K562 (cell line): ENCODE measurements around the gene MGRN1. TPM values are rescaled to one million over a fixed set of nuclear protein-coding genes. Genes with fewer than 3 reads are reported as not detected.

Experiments used
- ATAC-seq: fragments of 200-7000 bp; cut with Tn5 transposase; 3 replicates; pipeline ENCODE4 v1.9.1; 2020; ENCODE audit warnings: moderate library complexity
- Bru-seq: library from RNA; stranded (reverse); fragments of 400-500 nt; gene quantifications from one replicate; lab custom pipeline; 2021; lab: Mats Ljungman, UMichigan
- BruChase-seq, 2 experiments: library from RNA; stranded (reverse); fragments of 400-500 nt; gene quantifications; one replicate each; lab custom pipeline; 2021; lab: Mats Ljungman, UMichigan
- BruUV-seq: library from RNA; stranded (reverse); fragments of 400-500 nt; replicated peaks from 2 replicates; lab custom pipeline; 2021; lab: Mats Ljungman, UMichigan
- CTCF ChIA-PET: fragments of 300-600 bp; formaldehyde crosslinking; extraction: SDS; loops from one replicate; lab custom pipeline; 2021; ENCODE audit warnings: low intra/inter-chr PET ratio; lab: Yijun Ruan, JAX
- POLR2A ChIA-PET: fragments of 300-600, 350-650 bp; sonication (Branson Sonifier 250); formaldehyde crosslinking; extraction: SDS; loops from one replicate; lab custom pipeline; 2021; ENCODE audit warnings: antibody characterized with exemption, inconsistent platforms; lab: Yijun Ruan, JAX
- DNase-seq, 4 experiments: peaks; one replicate each; pipeline versions ENCODE4 v3.0.0 to v3.0.0-alpha.2; 2011 to 2018; ENCODE audit warnings: low spot score in 3 of 4, mixed read lengths in 3 of 4; ENCODE audit errors: extremely low read depth in 1 of 4
- FAIRE-seq: peaks from 2 replicates; lab custom pipeline; 2011; peaks lifted over from hg19 to GRCh38; lab: Jason Lieb, UNC
- H2AFZ ChIP-seq: 2 replicates; pipeline ENCODE4 v1.6.0; 2011; ENCODE audit warnings: low read depth, low read length, control low read depth, inconsistent platforms
- H3K27ac ChIP-seq: fragments of 200-600 bp; 3 replicates; pipeline ENCODE4 v1.8.0; 2011; ENCODE audit warnings: low read depth, mild to moderate bottlenecking, control low read depth, inconsistent platforms, low read length, moderate library complexity, mixed read lengths; ENCODE audit errors: extremely low read depth
- H3K27me3 ChIP-seq, 2 experiments: fragments of 300-600 bp in 1 of 2; 2 replicates in 1 of 2; 3 replicates in 1 of 2; pipeline versions ENCODE4 v1.6.0 to v1.8.0; 2011; ENCODE audit warnings: inconsistent platforms in 2 of 2, low read length in 2 of 2, mild to moderate bottlenecking in 1 of 2, mixed read lengths in 1 of 2, moderate library complexity in 1 of 2; ENCODE audit not compliant: control insufficient read depth in 2 of 2, insufficient read depth in 2 of 2
- H3K36me3 ChIP-seq: fragments of 300-600 bp; 3 replicates; pipeline ENCODE4 v1.8.0; 2011; ENCODE audit warnings: mild to moderate bottlenecking, low read length, inconsistent platforms; ENCODE audit not compliant: control insufficient read depth, insufficient read depth
- H3K4me1 ChIP-seq, 2 experiments: fragments of 200-600 bp in 1 of 2; replicated peaks in 1 of 2; 2 replicates in 1 of 2; 3 replicates in 1 of 2; pipeline versions ENCODE4 v1.5.1 to v1.8.0; 2011; ENCODE audit warnings: inconsistent platforms in 2 of 2, low read length in 2 of 2, mild to moderate bottlenecking in 1 of 2, mixed read lengths in 1 of 2, moderate library complexity in 1 of 2; ENCODE audit not compliant: control insufficient read depth in 2 of 2, insufficient read depth in 2 of 2
- H3K4me2 ChIP-seq: 2 replicates; pipeline ENCODE4 v1.6.1; 2011; ENCODE audit warnings: low read length, control low read depth, inconsistent platforms, mixed read lengths; ENCODE audit not compliant: insufficient read depth
- H3K4me3 ChIP-seq: fragments of 200-600 bp; sonication (generic), shearing (Covaris generic); 2 replicates; pipeline ENCODE4 v1.5.1; 2016; ENCODE audit warnings: control low read depth, inconsistent platforms
- H3K79me2 ChIP-seq: fragments of 200-600 bp; 3 replicates; pipeline ENCODE4 v1.8.0; 2011; ENCODE audit warnings: low read length, inconsistent platforms; ENCODE audit not compliant: control insufficient read depth, insufficient read depth
- H3K9ac ChIP-seq, 2 experiments: 2 replicates each; pipeline versions ENCODE4 v1.6.0 to v1.6.1; 2011; ENCODE audit warnings: low read depth in 2 of 2, low read length in 2 of 2, control low read depth in 1 of 2, inconsistent platforms in 1 of 2, mild to moderate bottlenecking in 1 of 2, mixed read lengths in 1 of 2; ENCODE audit not compliant: insufficient read depth in 1 of 2
- H3K9me1 ChIP-seq: one replicate; pipeline ENCODE4 v1.6.0; 2011; ENCODE audit warnings: inconsistent platforms, mild to moderate bottlenecking, low read length, moderate library complexity; ENCODE audit not compliant: control insufficient read depth, insufficient read depth
- H3K9me3 ChIP-seq: replicated peaks from 2 replicates; pipeline ENCODE4 v1.5.1; 2011; ENCODE audit warnings: low read depth, low read length, inconsistent platforms; ENCODE audit not compliant: control insufficient read depth, insufficient read depth
- H4K20me1 ChIP-seq: replicated peaks from 2 replicates; pipeline ENCODE4 v1.6.1; 2011; ENCODE audit warnings: low read length, inconsistent platforms, mixed read lengths; ENCODE audit not compliant: control insufficient read depth, insufficient read depth
- COPS2 ChIP-seq: fragments of 450-650 bp; conservative IDR thresholded peaks from 2 replicates; pipeline ENCODE4 v1.6.1; 2016; ENCODE audit warnings: mild to moderate bottlenecking, moderate library complexity
- EGR1 ChIP-seq: fragments of 450-650 bp; conservative IDR thresholded peaks from 2 replicates; pipeline ENCODE4 v1.6.1; 2017; ENCODE audit warnings: mild to moderate bottlenecking
- FOSL1 ChIP-seq: fragments of 200-800 bp; sonication (Bioruptor generic); conservative IDR thresholded peaks from 2 replicates; pipeline ENCODE4 v1.6.1; 2016; ENCODE audit warnings: missing genetic modification characterization, missing compliant biosample characterization
- HES1 ChIP-seq: fragments of 450-650 bp; IDR thresholded peaks from 2 replicates; pipeline ENCODE4 v1.6.1; 2016; ENCODE audit warnings: low read depth, mild to moderate bottlenecking, moderate library complexity
- HOXB6 ChIP-seq: fragments of 250-450 bp; sonication (Bioruptor Pico); IDR thresholded peaks from 2 replicates; pipeline ENCODE4 v1.5.1; 2022; ENCODE audit warnings: mild to moderate bottlenecking, borderline replicate concordance
- JUN ChIP-seq, 2 experiments: sonication (generic) in 1 of 2; formaldehyde crosslinking in 1 of 2; IDR thresholded peaks; 2 replicates each; pipeline versions ENCODE4 v1.6.1 to v1.8.0; 2012 to 2022; ENCODE audit warnings: borderline replicate concordance in 2 of 2, mild to moderate bottlenecking in 2 of 2, improper control_type of control experiment in 1 of 2, low read depth in 1 of 2, low read length in 1 of 2, missing genetic modification reagents in 1 of 2
- MAFG ChIP-seq: fragments of 450-650 bp; conservative IDR thresholded peaks from 2 replicates; pipeline ENCODE4 v1.6.1; 2016; ENCODE audit warnings: missing genetic modification characterization, missing compliant biosample characterization
- PML ChIP-seq: IDR thresholded peaks from 2 replicates; pipeline ENCODE4 v1.6.1; 2012; ENCODE audit warnings: low read length, inconsistent platforms
- RBM17 ChIP-seq: fragments of 200-400 bp; formaldehyde crosslinking; IDR thresholded peaks from 2 replicates; pipeline ENCODE4 v1.6.1; 2017; ENCODE audit warnings: low read depth, mild to moderate bottlenecking, low read length, borderline replicate concordance
- SMARCB1 ChIP-seq: IDR thresholded peaks from 2 replicates; pipeline ENCODE4 v1.6.1; 2011; ENCODE audit warnings: improper control_type of control experiment, low read depth; ENCODE audit not compliant: insufficient read length
- SMC3 ChIP-seq: conservative IDR thresholded peaks from 2 replicates; pipeline ENCODE4 v1.6.1; 2011; ENCODE audit warnings: low read depth, low read length, improper control_type of control experiment; ENCODE audit not compliant: insufficient read depth
- TAF9B ChIP-seq: fragments of 450-650 bp; IDR thresholded peaks from 2 replicates; pipeline ENCODE4 v1.6.1; 2018; ENCODE audit warnings: mild to moderate bottlenecking; ENCODE audit not compliant: partially characterized antibody
- TFAP4 ChIP-seq: sonication (generic); formaldehyde crosslinking; IDR thresholded peaks from 2 replicates; pipeline ENCODE4 v1.8.0; 2022; ENCODE audit warnings: missing genetic modification reagents, mild to moderate bottlenecking, moderate library complexity, borderline replicate concordance
- TRIM28 ChIP-seq: fragments of 450-650 bp; IDR thresholded peaks from 2 replicates; pipeline ENCODE4 v1.6.1; 2017
- WGBS: fragments of 100-300 bp; shearing (Covaris generic); methylation state at CpG from one replicate; pipeline ENCODE4 v1.1.6; 2016; ENCODE audit warnings: low coverage, mixed read lengths; ENCODE audit not compliant: insufficient coverage; ENCODE audit errors: missing lambda C conversion rate; 5-methylcytosine and 5-hydroxymethylcytosine counted together
- in situ Hi-C: fragments of 300-500 bp; cut with MboI; formaldehyde crosslinking; loops from 4 replicates; pipeline ENCODE4 v1.15.0; 2018; ENCODE audit warnings: inconsistent platforms, mixed read lengths
- intact Hi-C: fragments of 100-400 bp; cut with micrococcal nuclease; formaldehyde crosslinking; loops from 2 replicates; pipeline ENCODE4 v1.14.2; 2022
- long read RNA-seq, 3 experiments: library from polyadenylated mRNA in 2 of 3; library from RNA in 1 of 3; unstranded in 2 of 3; stranded (forward) in 1 of 3; transcript quantifications; one replicate each; pipeline ENCODE4 v2.0.0, GENCODE V29; 2019 to 2022
- polyA minus RNA-seq, 3 experiments: library from RNA; depleted of rRNA, polyadenylated mRNA; stranded (reverse); fragments of >200 nt; gene quantifications; 2 replicates each; pipeline ENCODE4 v1.2.3, GENCODE V29; 2011
- polyA plus RNA-seq, 8 experiments: library from polyadenylated mRNA; depleted of rRNA in 4 of 8; stranded (reverse) in 5 of 8; unstranded in 3 of 8; fragments of >200 nt; fragmentation: Nextera tagmentation in 2 of 8; fragmentation: Illumina TruSeq in 1 of 8; extraction: Ambion mirVana in 2 of 8; extraction: Trizol in 1 of 8; gene quantifications; 2 replicates each; pipeline versions ENCODE4 v1.2.1 to v1.2.3, GENCODE V29; 2011 to 2014; ENCODE audit warnings: inconsistent platforms in 1 of 8, missing spikeins in 1 of 8
- total RNA-seq, 7 experiments: library from RNA; depleted of rRNA in 6 of 7; stranded (reverse); fragments of >200 nt in 6 of 7; fragmentation: Illumina TruSeq in 2 of 7; extraction: Trizol in 2 of 7; gene quantifications; 2 replicates each; pipeline versions ENCODE4 v1.2.1 to v1.2.3, GENCODE V29; 2011 to 2021; ENCODE audit warnings: low replicate concordance in 1 of 7

The MGRN1 gene
- 41.1 and 92.0 TPM in 2 replicates for total RNA-seq (2011; cell fraction: chromatin; rRNA removed; ENCODE audit: low replicate concordance)
- total RNA-seq (2011; cell fraction: nucleolus; rRNA removed) = 34.2 and 37.4 TPM in 2 replicates
- 33.4 and 44.4 TPM in 2 replicates for total RNA-seq (2011; cell fraction: nucleoplasm; rRNA removed)
- total RNA-seq (2014; rRNA removed) = 11.6 and 15.7 TPM in 2 replicates
- 3.4 and 3.5 TPM in 2 replicates for total RNA-seq (2014; rRNA removed; fragmentation: Illumina TruSeq; extraction: Trizol)
- 6.0 and 6.8 TPM in 2 replicates for total RNA-seq (2015; rRNA removed; fragmentation: Illumina TruSeq; extraction: Trizol)
- total RNA-seq (2021) = 35.2 and 37.9 TPM in 2 replicates
- 2.7 and 5.0 TPM in 2 replicates for polyA plus RNA-seq (2011; rRNA removed)
- 2.9 and 4.6 TPM in 2 replicates for polyA plus RNA-seq (2011; cell fraction: cytosol; rRNA removed)
- polyA plus RNA-seq (2011; cell fraction: nucleus; rRNA removed) = 15.2 and 25.7 TPM in 2 replicates
- polyA plus RNA-seq (2012) = 21.1 and 24.5 TPM in 2 replicates
- polyA plus RNA-seq (2014; fragmentation: Illumina TruSeq; extraction: Trizol) = 8.5 and 17.4 TPM in 2 replicates
- under 1 TPM; 0.15 to 0.27 TPM for polyA plus RNA-seq (2014; fragmentation: Nextera tagmentation; extraction: Ambion mirVana)
- 11.2 and 13.0 TPM in 2 replicates for polyA plus RNA-seq (2014; rRNA removed)
- 5.9 and 6.1 TPM in 2 replicates for polyA minus RNA-seq (2011; rRNA and poly(A)+ RNA removed)
- polyA minus RNA-seq (2011; cell fraction: cytosol; rRNA and poly(A)+ RNA removed) = 14.1 and 21.3 TPM in 2 replicates
- 10.2 and 16.8 TPM in 2 replicates for polyA minus RNA-seq (2011; cell fraction: nucleus; rRNA and poly(A)+ RNA removed)
- Bru-seq, nascent RNA = percentile 62 among the genes with signal in this experiment
- BruChase-seq, experiment 1, labeled RNA remaining after a 2-hour chase = percentile 66 among the genes with signal in this experiment
- percentile 67 among the genes with signal in this experiment for BruChase-seq, experiment 2, labeled RNA remaining after a 6-hour chase
- long read RNA-seq, experiment 1, partial matches to known transcripts = 5 of 22 reads
- long read RNA-seq, experiment 1, other reads (novel, unspliced or antisense) = 16 of 22 reads
- long read RNA-seq, experiment 2, transcript MGRN1-211 (16 exons, 1,665 nt) = major isoform, 5 of 38 reads
- long read RNA-seq, experiment 2, partial matches to known transcripts = 4 of 38 reads
- long read RNA-seq, experiment 2, other reads (novel, unspliced or antisense) = 24 of 38 reads
- long read RNA-seq, experiment 3 = 0 reads

GRCh38 chr16:4624015-4624826, at the start of gene MGRN1:
MGRN1 (plus strand) TSS chr16:4624826; CDS start chr16:4624961, 135 bp downstream.
- peak; percentile 98 for FAIRE-seq
- TF ChIP-seq COPS2 = no peak
- no peak for TF ChIP-seq HES1
- no peak for TF ChIP-seq SMARCB1
- peak; percentile 73; the same call in 1 of the 2 replicates for TF ChIP-seq TFAP4 (CRISPR knock-in tag)
- TF ChIP-seq EGR1 = no peak
- no peak for TF ChIP-seq PML
- TF ChIP-seq TRIM28 = no peak
- no peak for TF ChIP-seq MAFG (tag)
- TF ChIP-seq HOXB6 (CRISPR knock-in tag) = no peak
- peak; percentile 34; the same call in 1 of the 2 replicates for TF ChIP-seq FOSL1 (tag)
- TF ChIP-seq RBM17 = no peak
- TF ChIP-seq TAF9B = no peak
- peak; percentile 50; the same call in 1 of the 2 replicates for TF ChIP-seq SMC3
- TF ChIP-seq JUN (IDR thresholded peaks at IDR 0.05; ENCODE audit: borderline replicate concordance, low read depth, low read length) = peak; percentile 9; the same call in 1 of the 2 replicates
- TF ChIP-seq JUN (CRISPR knock-in tag; IDR thresholded peaks at IDR 0.05; ENCODE audit: borderline replicate concordance) = no peak

More at GRCh38 chr16:4624015-4624826, at the start of gene MGRN1:
- Histone ChIP-seq H3K4me1 (peaks cover 16 to 19% of the 10 kb centered on the region in 2 experiments; a peak in 4 of 5 replicates), H3K9ac (peak within 1 kb of the TSS; percentile 89 to 90), H3K27ac (peak within 1 kb of the TSS; percentile 92), H3K9me3 (no peaks in the 10 kb centered on the region), H3K79me2 (peaks cover 33% of the 10 kb centered on the region), H3K36me3 (peaks cover 11% of the 10 kb centered on the region; the same call in 2 of the 3 replicates), H3K27me3 (no peaks in the 10 kb centered on the region), H3K4me2 (peak within 1 kb of the TSS; percentile 81), H2AFZ (peak within 1 kb of the TSS; percentile 94), H3K4me3 (peak within 1 kb of the TSS; percentile 91), H4K20me1 (peaks cover 5% of the 10 kb centered on the region; the same call in 1 of the 2 replicates), H3K9me1 (peaks cover 4% of the 10 kb centered on the region)
- peak; percentile 98 for ATAC-seq
- WGBS = 11% methylated on average over 37 of the region's 42 CpGs
- intact Hi-C loops (loop anchor here (5.0 kb wide), 1 partner anchor 333 kb away; the partner anchor contains the start of gene SEC14L5), in situ Hi-C loops (no loop called here)
- DNase-seq = peak; percentile 81 to 97 (median 92)
- ChIA-PET CTCF (interaction anchor here (0.5 to 0.7 kb wide), 2 partner anchors 106 to 154 kb away, joined by 4 read pairs; no protein-coding TSS in a partner anchor), POLR2A (interaction anchor here (0.6 to 4.6 kb wide), 3 partner anchors 8 to 225 kb away, joined by 3 to 22 read pairs (median 8); no protein-coding TSS in a partner anchor)
- BruUV-seq = no TSS peak
